Measurements from ENCODE around the gene TRMT44.
"Not testable (repeated sequence)": the region's sequence is repeated elsewhere in the genome, so short reads cannot be mapped to it uniquely, and the experiment has no call there.

TRMT44 gene

GRCh38 chr4:8405516-8405875 lies 35.1 kb upstream of the TRMT44 start:
- no peak for TF ChIP-seq Cebpa-rat (IDR thresholded peaks at IDR 0.05)
- H3K4me1 ChIP-seq: peaks cover 70% of the 10 kb centered on the region
- H3K36me3 ChIP-seq: peaks cover 29% of the 10 kb centered on the region
- peaks cover 16% of the 10 kb centered on the region for H4K20me1 ChIP-seq
- H3K4me3 ChIP-seq: no peak overlapping the region
- H3K4me2 ChIP-seq: no peak overlapping the region
- H3K27me3 ChIP-seq: no peaks in the 10 kb centered on the region
- peaks cover 16% of the 10 kb centered on the region for H3K9me3 ChIP-seq
- H3K27ac ChIP-seq: 0 out of 2 replicates have a peak overlapping the region, but pooled peaks have one; percentile 78
- no peak overlapping the region for H3K9ac ChIP-seq

GRCh38 chr4:8406887-8407286 lies 33.7 kb upstream of the TRMT44 start:
- H3K4me3 ChIP-seq, H3K27me3 ChIP-seq, H3K9ac ChIP-seq, H3K27ac ChIP-seq, H3K4me2 ChIP-seq: not testable (repeated sequence)
- peaks cover 29% of the 10 kb centered on the region for H3K36me3 ChIP-seq
- peaks cover 16% of the 10 kb centered on the region for H3K9me3 ChIP-seq
- H3K4me1 ChIP-seq: peaks cover 69% of the 10 kb centered on the region
- peaks cover 17% of the 10 kb centered on the region for H4K20me1 ChIP-seq

- Histone ChIP-seq H3K4me1 (peaks cover 69% of the 10 kb centered on the region), H3K27ac (no peak overlapping the region), H3K9me3 (peaks cover 16% of the 10 kb centered on the region), H3K9ac (no peak overlapping the region), H3K4me2 (no peak overlapping the region), H3K27me3 (no peaks in the 10 kb centered on the region), H3K4me3 (no peak overlapping the region), H4K20me1 (peaks cover 17% of the 10 kb centered on the region), H3K36me3 (peaks cover 29% of the 10 kb centered on the region)
- TF ChIP-seq Cebpa-rat (IDR thresholded peaks at IDR 0.05): no peak
Observed at GRCh38 chr4:8407316-8407715, 33.3 kb upstream of the TRMT44 start.

GRCh38 chr4:8407756-8408155 lies 32.8 kb upstream of the TRMT44 start:
- Histone ChIP-seq H4K20me1 (peaks cover 17% of the 10 kb centered on the region), H3K4me2 (no peak overlapping the region), H3K9me3 (peaks cover 16% of the 10 kb centered on the region), H3K27ac (no peak overlapping the region), H3K9ac (no peak overlapping the region), H3K36me3 (peaks cover 29% of the 10 kb centered on the region), H3K4me1 (peaks cover 69% of the 10 kb centered on the region), H3K27me3 (no peaks in the 10 kb centered on the region), H3K4me3 (no peak overlapping the region)
- no peak for TF ChIP-seq Cebpa-rat (IDR thresholded peaks at IDR 0.05)

- H3K27me3 ChIP-seq: no peaks in the 10 kb centered on the region
- no peak for TF ChIP-seq Cebpa-rat (IDR thresholded peaks at IDR 0.05)
- H3K4me1 ChIP-seq: peaks cover 57% of the 10 kb centered on the region
- no peak overlapping the region for H3K4me3 ChIP-seq
- H3K36me3 ChIP-seq: peaks cover 42% of the 10 kb centered on the region
- H3K9ac ChIP-seq: no peak overlapping the region
- H4K20me1 ChIP-seq: peaks cover 17% of the 10 kb centered on the region
- H3K27ac ChIP-seq: no peak overlapping the region
- peak overlapping the region; percentile 82 for H3K4me2 ChIP-seq
- peaks cover 16% of the 10 kb centered on the region for H3K9me3 ChIP-seq
Observed at GRCh38 chr4:8409264-8410065, 31.1 kb upstream of the TRMT44 start.

GRCh38 chr4:8410066-8410625 lies 30.4 kb upstream of the TRMT44 start:
- Histone ChIP-seq H3K36me3 (peaks cover 44% of the 10 kb centered on the region), H3K9me3 (peaks cover 16% of the 10 kb centered on the region), H3K9ac (no peak overlapping the region), H3K4me3 (no peak overlapping the region), H3K27me3 (no peaks in the 10 kb centered on the region), H3K27ac (no peak overlapping the region), H3K4me2 (peak overlapping the region; percentile 82), H3K4me1 (peaks cover 50% of the 10 kb centered on the region), H4K20me1 (peaks cover 17% of the 10 kb centered on the region)
- TF ChIP-seq Cebpa-rat (IDR thresholded peaks at IDR 0.05): no peak

GRCh38 chr4:8410641-8411271 lies 29.8 kb upstream of the TRMT44 start:
- peak overlapping the region; percentile 18 for H3K4me3 ChIP-seq
- peak overlapping the region; percentile 58; the same call in 1 of the 2 replicates for H3K9ac ChIP-seq
- TF ChIP-seq Cebpa-rat (IDR thresholded peaks at IDR 0.05): no peak
- peaks cover 17% of the 10 kb centered on the region for H4K20me1 ChIP-seq
- peak overlapping the region; percentile 74 for H3K27ac ChIP-seq
- peaks cover 11% of the 10 kb centered on the region for H3K9me3 ChIP-seq
- H3K27me3 ChIP-seq: no peaks in the 10 kb centered on the region
- H3K4me2 ChIP-seq: peak overlapping the region; percentile 82
- peaks cover 42% of the 10 kb centered on the region for H3K36me3 ChIP-seq
- H3K4me1 ChIP-seq: peaks cover 45% of the 10 kb centered on the region

GRCh38 chr4:8411351-8412180 lies 29.0 kb upstream of the TRMT44 start:
- H3K4me1 ChIP-seq: peaks cover 45% of the 10 kb centered on the region
- peaks cover 3% of the 10 kb centered on the region for H3K9me3 ChIP-seq
- H4K20me1 ChIP-seq: peaks cover 23% of the 10 kb centered on the region
- peak overlapping the region; percentile 18 for H3K4me3 ChIP-seq
- no peak for TF ChIP-seq Cebpa-rat (IDR thresholded peaks at IDR 0.05)
- H3K27ac ChIP-seq: peak overlapping the region; percentile 74
- H3K4me2 ChIP-seq: peak overlapping the region; percentile 82
- peaks cover 42% of the 10 kb centered on the region for H3K36me3 ChIP-seq
- no peaks in the 10 kb centered on the region for H3K27me3 ChIP-seq
- H3K9ac ChIP-seq: peak overlapping the region; percentile 58

- Histone ChIP-seq H3K9me3 (no peaks in the 10 kb centered on the region), H3K4me1 (peaks cover 45% of the 10 kb centered on the region), H3K4me3 (no peak overlapping the region), H3K36me3 (peaks cover 45% of the 10 kb centered on the region), H4K20me1 (peaks cover 30% of the 10 kb centered on the region), H3K27me3 (no peaks in the 10 kb centered on the region), H3K9ac (no peak overlapping the region), H3K27ac (0 out of 2 replicates have a peak overlapping the region, but pooled peaks have one; percentile 74), H3K4me2 (peak overlapping the region; percentile 82)
- TF ChIP-seq Cebpa-rat (IDR thresholded peaks at IDR 0.05): no peak
Observed at GRCh38 chr4:8412288-8412687, 28.3 kb upstream of the TRMT44 start.

Data from BLaER1 (cell line).